NCI-H2196 (cell line): ENCODE results near the gene SLC7A1.

Source experiments
- DNase-seq: peaks from one replicate; lab custom pipeline; 2025; ENCODE audit not compliant: unreplicated experiment; lab: John Stamatoyannopoulos, UW

SLC7A1 gene

DNA sequence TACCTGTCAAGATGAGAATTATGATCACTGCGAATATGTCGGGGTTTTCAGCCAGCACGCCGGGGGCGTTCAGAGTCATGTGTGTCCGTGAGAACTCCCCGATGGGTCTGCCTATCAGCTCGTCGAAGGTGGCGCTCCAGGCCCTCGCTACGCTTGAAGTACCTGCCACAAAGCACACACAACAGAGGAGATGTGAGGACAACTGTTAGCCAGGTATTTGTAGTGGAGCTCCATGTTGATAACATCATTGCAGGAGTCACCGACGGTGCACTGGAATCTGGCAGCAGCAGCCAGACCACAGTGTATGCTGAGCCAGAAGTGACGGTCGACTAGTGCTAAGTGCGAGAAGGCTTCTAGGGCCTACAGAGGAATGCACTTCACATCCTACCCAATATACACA is 62.7 kb downstream of the SLC7A1 start:
- no peak for DNase-seq

DNA sequence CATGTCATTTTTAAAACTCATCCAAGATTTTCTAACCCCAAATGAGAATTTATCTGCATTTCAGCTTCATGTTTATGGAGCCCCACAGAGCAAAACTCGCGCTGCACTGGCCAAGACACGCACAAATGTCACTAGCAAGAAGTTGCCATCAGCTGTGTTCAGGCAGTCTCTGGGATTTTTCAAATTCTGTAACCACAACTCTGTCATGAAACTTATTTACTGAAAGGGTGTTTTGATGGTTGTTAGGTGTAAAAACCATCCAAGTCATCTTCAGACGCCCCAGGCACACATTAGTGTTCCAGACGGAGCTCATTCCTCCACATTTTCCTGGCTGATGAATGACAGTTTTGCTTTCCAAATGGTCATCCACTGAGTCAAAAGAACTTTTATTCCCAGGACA is 63.4 kb downstream of the SLC7A1 start:
- no peak for DNase-seq

DNA sequence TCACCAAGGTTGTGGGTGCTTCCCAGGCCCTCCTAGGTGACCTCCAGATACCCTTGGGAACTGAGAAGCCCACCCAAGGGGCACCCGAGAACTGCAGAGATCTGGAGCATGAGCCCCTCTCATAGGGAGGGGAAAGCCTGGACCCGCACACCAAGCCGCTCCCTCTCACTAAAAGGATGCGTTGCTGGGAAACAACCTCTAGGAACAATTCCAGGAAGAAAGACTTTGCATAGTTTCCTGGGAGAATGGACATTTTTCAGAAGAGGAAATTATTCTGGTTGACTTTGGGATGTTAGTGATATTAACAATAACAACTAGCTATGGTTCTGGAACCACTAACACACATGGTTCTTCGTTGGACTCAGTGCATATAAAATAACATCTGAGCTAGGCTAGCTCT is 64.6 kb downstream of the SLC7A1 start:
- no peak for DNase-seq

DNA sequence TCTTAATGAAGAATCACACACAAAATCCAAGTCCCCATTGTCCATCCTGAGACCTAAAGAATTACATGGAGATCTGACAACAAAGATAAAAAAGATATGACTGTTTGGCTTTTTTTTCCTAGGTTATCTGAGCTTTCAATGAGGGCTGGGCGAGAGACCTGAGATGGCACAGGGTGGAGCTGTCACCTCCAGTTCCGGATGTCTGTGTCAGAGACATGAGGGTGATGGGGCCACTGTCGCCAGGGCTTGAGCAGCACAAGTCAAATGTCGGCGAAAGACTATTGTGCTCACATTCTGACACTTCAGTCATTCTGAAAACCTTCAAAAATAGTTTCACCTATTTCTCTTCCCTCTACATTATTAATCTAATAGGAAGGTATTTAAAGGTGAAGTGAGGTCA is 65.7 kb downstream of the SLC7A1 start:
- DNase-seq, result no peak

DNA sequence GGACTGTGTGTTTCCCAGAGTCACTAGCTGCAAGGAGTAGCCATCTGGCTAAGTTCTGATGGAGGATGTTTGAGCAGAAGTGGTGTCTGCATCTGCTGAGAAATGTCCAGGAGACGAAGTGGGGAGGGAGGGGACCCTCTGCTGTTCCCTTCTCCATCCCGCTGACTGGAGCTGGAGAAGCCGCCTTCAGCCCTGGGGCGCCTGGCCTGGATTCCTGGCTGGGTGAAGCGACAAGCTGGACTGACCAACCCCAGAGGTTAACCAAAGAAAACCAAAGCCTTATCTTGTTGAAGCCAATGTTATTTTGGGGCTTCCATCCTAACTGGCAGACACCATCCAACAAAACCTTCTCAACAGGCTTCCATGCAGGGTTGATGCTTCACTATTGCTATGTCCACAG is 67.6 kb downstream of the SLC7A1 start:
- DNase-seq, result no peak

- DNase-seq, result no peak
Observed at GRCh38 chr13:29527511-29527910, 68.0 kb downstream of the SLC7A1 start.

GRCh38 chr13:29526741-29527140 is 68.7 kb downstream of the SLC7A1 start:
- no peak for DNase-seq

- DNase-seq, result no peak
Observed at GRCh38 chr13:29525757-29526156, 69.7 kb downstream of the SLC7A1 start.

GRCh38 chr13:29524641-29525040 is 70.8 kb downstream of the SLC7A1 start:
- DNase-seq, result no peak

GRCh38 chr13:29524176-29524575 is 71.3 kb downstream of the SLC7A1 start:
- DNase-seq, result no peak

DNA sequence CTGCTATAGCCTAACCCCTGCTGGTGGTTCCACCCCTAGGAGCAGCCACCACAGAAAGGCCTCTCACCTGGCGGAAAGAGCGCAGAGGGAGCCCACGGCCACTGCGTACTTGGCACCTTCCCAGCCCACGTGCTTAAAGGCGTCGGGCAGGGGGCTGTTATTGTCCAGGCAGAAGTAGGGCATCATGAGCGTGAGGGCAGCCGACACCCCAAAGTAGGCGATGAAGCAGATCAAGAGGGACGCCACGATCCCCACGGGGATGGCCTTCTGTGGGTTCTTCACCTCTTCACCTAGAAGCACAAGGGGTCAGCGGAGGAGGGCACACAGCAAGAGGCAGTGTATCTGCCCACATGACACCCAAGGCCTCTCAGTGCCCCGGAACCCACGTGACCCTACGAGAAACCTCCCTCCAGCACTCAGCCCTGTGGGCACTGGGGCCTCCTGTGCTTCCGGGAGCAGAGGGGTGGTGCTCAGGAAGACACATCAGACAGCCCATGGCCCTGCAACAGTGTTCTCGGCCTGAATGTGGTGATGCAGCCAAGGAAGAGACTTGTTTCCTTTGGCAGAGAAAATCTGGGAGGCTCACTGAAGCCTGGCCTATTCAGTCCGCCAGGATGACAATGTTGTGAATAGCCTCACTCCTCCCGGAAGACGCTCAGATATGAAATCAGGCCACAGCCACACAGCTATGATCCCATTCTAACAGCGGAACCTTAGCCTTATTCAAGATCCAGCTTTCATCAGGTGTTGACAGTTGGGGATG is 72.1 kb downstream of the SLC7A1 start:
- no peak for DNase-seq

- no peak for DNase-seq
Observed at GRCh38 chr13:29522044-29522685, 73.3 kb downstream of the SLC7A1 start.

GRCh38 chr13:29521336-29521735 is 74.2 kb downstream of the SLC7A1 start:
- DNase-seq, result no peak

DNA sequence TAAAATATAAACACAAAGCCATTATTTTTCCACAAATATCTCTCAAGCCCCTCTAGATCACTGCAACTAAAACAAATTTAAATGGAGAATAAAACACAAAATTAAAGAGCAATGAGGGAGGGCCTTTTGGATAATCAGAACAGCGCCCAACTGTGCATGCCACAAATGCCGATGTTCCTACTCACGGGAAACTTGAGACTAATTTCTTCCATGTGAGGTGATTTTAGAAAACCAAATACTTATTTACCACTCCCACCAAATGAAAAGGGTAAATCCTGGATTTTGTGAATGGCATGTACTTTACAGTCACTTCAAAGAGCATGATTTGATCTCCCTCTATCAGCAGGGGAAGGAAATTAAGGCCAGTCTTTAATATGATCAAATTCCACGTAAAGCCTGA is 74.8 kb downstream of the SLC7A1 start:
- DNase-seq, result no peak

DNA sequence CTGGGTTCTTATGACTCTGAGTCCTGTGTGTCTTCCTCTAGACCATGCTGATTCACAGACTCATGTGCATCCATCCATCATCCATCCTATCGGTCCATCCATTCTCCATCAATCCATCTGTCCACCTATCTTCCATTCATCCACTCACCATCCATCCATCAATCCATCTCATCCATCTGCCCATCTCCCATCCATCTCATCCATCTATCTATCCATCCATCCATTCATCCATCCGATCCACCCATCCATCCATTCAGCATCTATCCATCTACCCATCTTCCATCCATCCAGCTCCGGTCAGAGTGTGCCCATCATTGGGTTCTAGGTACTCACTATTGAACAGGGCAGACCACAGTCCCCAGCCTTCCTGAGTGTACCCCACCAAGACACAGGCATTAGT is 75.6 kb downstream of the SLC7A1 start:
- DNase-seq, result no peak

- DNase-seq, result no peak
Observed at GRCh38 chr13:29516880-29517279, 78.6 kb downstream of the SLC7A1 start.

- no peak for DNase-seq
Observed at GRCh38 chr13:29516012-29516411, 79.5 kb downstream of the SLC7A1 start.

DNA sequence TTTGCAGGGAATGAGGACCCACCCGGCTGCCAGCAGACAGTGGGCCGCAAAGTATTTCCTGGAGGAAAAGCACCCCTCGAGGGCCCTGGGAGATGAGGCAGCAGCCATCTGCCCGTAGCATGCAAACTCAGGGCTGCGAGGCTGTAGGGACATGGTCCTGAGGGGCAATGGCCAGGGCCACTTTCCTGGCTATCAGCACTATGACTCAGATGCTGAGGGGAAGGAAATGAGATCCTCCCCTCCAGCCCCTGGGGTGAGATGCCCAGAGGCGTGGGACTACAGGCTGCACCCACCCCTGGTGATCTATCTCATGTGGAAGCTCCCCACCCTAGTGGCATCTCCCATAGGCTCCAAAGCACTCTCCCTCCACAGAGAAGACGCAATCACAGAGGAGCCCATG is 80.1 kb downstream of the SLC7A1 start:
- no peak for DNase-seq

DNA sequence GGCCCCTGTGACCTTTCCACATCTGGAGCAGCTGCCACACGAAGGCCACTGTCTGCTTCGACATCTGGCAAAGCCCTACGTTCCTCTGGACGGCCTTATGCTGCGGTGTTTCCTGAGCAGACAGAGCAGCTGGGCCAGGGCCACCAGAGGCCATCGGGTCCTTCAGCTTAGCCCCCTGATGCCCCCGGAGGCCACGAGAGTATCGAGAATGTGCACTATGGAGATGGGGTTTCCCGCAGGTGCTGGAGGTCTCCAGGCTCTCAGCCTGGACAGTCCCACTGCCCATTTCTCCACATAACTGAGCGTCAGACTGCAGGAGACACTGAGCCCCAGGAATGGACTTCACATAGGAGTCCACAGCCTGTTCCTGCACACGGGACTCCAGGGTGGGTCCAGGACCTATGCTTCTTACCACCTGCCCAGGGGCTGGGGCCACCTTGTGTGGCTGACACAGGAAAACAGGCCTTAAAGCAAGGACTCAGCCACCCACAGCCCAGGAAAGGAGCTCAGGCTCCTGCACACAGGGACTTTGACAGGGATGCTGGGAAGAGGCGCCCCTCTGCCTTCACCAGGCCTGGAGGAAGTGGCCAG is 80.7 kb downstream of the SLC7A1 start:
- no peak for DNase-seq

DNA sequence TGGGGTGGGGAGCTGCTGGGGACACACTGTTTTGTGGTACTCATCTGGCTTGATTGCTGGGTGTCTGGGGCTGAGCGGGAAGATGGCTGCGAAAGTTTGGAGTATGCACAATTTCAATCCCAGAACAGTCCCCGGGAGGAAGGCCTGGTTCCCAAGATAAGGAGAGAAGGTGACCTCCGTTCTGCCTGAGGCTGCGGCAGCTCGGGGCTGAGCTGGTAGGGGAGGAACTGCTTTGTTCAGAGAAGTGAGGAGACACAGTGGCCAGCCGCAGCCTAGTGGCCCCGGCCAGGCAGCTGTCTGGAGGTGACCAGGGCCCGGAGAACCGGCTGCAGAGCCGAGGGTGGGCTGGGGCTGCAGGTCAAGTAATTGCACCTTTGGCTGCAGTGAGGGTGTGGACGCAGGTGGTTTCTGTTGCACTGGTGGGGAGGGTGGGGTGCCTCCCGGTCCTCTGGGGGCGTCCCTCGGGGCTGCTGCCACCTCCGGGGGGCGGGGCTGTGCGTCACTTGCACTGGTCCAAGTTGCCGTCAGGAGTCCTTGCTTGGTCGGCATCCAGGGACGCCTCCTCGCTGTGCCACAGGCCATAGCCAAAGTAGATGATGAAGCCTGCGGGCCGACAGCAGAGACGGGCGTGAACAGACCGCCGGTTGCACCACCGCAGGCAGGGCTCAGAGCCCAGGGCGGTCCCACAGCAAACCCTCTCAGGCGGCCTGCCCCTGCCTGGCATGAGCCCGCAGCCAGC is 81.3 kb downstream of the SLC7A1 start:
- no peak for DNase-seq

GRCh38 chr13:29513002-29513980 is 82.2 kb downstream of the SLC7A1 start:
- DNase-seq, result no peak
